Neural cell (in vitro differentiated cells): ENCODE data around the gene PLOD2. TPM values are rescaled to one million over a fixed set of nuclear protein-coding genes. Genes with fewer than 3 reads are reported as not detected.

Experiments used
- H2AFZ ChIP-seq: fragments of 200-600, 300-800 bp; sonication (generic), shearing (Covaris generic); 2 replicates; pipeline ENCODE4 v1.6.0; 2014; ENCODE audit warnings: low read depth, mild to moderate bottlenecking, antibody characterized with exemption, low read length, moderate library complexity
- H3F3A ChIP-seq: fragments of 200-600 bp; shearing (Covaris generic); 2 replicates; pipeline ENCODE4 v1.6.1; 2016; ENCODE audit warnings: mild to moderate bottlenecking, moderate library complexity, mixed read lengths, antibody characterized with exemption, low read length; ENCODE audit not compliant: insufficient read depth, poor library complexity, severe bottlenecking
- H3K27ac ChIP-seq: fragments of 200-600, 300-800 bp; sonication (generic), shearing (Covaris generic); 2 replicates; pipeline ENCODE4 v1.5.1; 2014; ENCODE audit warnings: mild to moderate bottlenecking, low read length, moderate library complexity
- H3K27me3 ChIP-seq: fragments of 300-800, 200-600 bp; sonication (generic), shearing (Covaris generic); 2 replicates; pipeline ENCODE4 v1.6.0; 2014; ENCODE audit warnings: mild to moderate bottlenecking, low read depth, low read length, moderate library complexity; ENCODE audit not compliant: insufficient read depth
- H3K36me3 ChIP-seq: fragments of 300-800, 200-600 bp; sonication (generic), shearing (Covaris generic); 2 replicates; pipeline ENCODE4 v1.5.1; 2014; ENCODE audit warnings: mild to moderate bottlenecking, antibody characterized with exemption, low read length, moderate library complexity; ENCODE audit not compliant: insufficient read depth
- H3K4me2 ChIP-seq: fragments of 300-800, 200-600 bp; sonication (generic), shearing (Covaris generic); 2 replicates; pipeline ENCODE4 v1.6.0; 2014; ENCODE audit warnings: mild to moderate bottlenecking, low read length
- H3K4me3 ChIP-seq: fragments of 300-800, 200-600 bp; sonication (generic), shearing (Covaris generic); 2 replicates; pipeline ENCODE4 v1.5.1; 2014; ENCODE audit warnings: mild to moderate bottlenecking, low read length, moderate library complexity
- H3K79me2 ChIP-seq: fragments of 200-600 bp; shearing (Covaris generic); replicated peaks from 2 replicates; pipeline ENCODE4 v1.6.0; 2014; ENCODE audit warnings: mild to moderate bottlenecking, low read length, moderate library complexity; ENCODE audit not compliant: insufficient read depth
- H3K9ac ChIP-seq: fragments of 300-800, 200-600 bp; sonication (generic), shearing (Covaris generic); 2 replicates; pipeline ENCODE4 v1.6.1; 2016; ENCODE audit warnings: mild to moderate bottlenecking, low read length, mixed read lengths
- H3K9me2 ChIP-seq: fragments of 200-600 bp; shearing (Covaris generic); 2 replicates; pipeline ENCODE4 v1.6.1; 2016; ENCODE audit warnings: mild to moderate bottlenecking, low read length, mixed read lengths; ENCODE audit not compliant: insufficient read depth
- H3K9me3 ChIP-seq: fragments of 200-600, 300-800 bp; sonication (generic), shearing (Covaris generic); 2 replicates; pipeline ENCODE4 v1.6.1; 2016; ENCODE audit warnings: mild to moderate bottlenecking, mixed run types, low read length, moderate library complexity, mixed read lengths
- H4K20me1 ChIP-seq: fragments of 200-600 bp; shearing (Covaris generic); 2 replicates; pipeline ENCODE4 v1.6.1; 2016; ENCODE audit warnings: mild to moderate bottlenecking, mixed run types; ENCODE audit not compliant: insufficient read depth
- EP300 ChIP-seq: fragments of 450-650 bp; conservative IDR thresholded peaks from 2 replicates; pipeline ENCODE4 v1.6.1; 2014; ENCODE audit warnings: antibody characterized with exemption, mild to moderate bottlenecking, moderate library complexity; ENCODE audit not compliant: poor library complexity, severe bottlenecking
- EZH2 ChIP-seq: fragments of 200-600, 300-800 bp; shearing (Covaris generic), sonication (generic); IDR thresholded peaks from 2 replicates; pipeline ENCODE4 v1.6.1; 2014; ENCODE audit warnings: antibody characterized with exemption, low read length, borderline replicate concordance, mild to moderate bottlenecking; ENCODE audit not compliant: insufficient read depth, poor library complexity, severe bottlenecking
- MXI1 ChIP-seq: fragments of 450-650 bp; conservative IDR thresholded peaks from 2 replicates; pipeline ENCODE4 v1.6.1; 2014; ENCODE audit warnings: antibody characterized with exemption, mild to moderate bottlenecking; ENCODE audit not compliant: poor library complexity, severe bottlenecking
- SMC3 ChIP-seq: fragments of 450-650 bp; conservative IDR thresholded peaks from 2 replicates; pipeline ENCODE4 v1.6.1; 2014; ENCODE audit warnings: antibody characterized with exemption, mild to moderate bottlenecking, moderate library complexity; ENCODE audit not compliant: poor library complexity
- TAF1 ChIP-seq: IDR thresholded peaks from 2 replicates; pipeline ENCODE4 v1.6.1; 2012; ENCODE audit warnings: low read depth
- polyA plus RNA-seq: library from polyadenylated mRNA; depleted of rRNA; stranded (reverse); fragments of >200 nt; gene quantifications from 2 replicates; pipeline ENCODE4 v1.2.3, GENCODE V29; 2014
- TF ChIP-seq, protein P1 (sequence below): fragments of 450-650 bp; IDR thresholded peaks from 2 replicates; pipeline ENCODE4 v1.5.1; 2014; ENCODE audit warnings: antibody characterized with exemption, mild to moderate bottlenecking, moderate library complexity; ENCODE audit not compliant: poor library complexity, severe bottlenecking
- TF ChIP-seq, protein P2 (sequence below): IDR thresholded peaks from 2 replicates; pipeline ENCODE4 v1.6.1; 2012; ENCODE audit warnings: borderline replicate concordance

Gene PLOD2
- polyA plus RNA-seq, 1 donor from 2014 or later: 5.6 TPM

DNA sequence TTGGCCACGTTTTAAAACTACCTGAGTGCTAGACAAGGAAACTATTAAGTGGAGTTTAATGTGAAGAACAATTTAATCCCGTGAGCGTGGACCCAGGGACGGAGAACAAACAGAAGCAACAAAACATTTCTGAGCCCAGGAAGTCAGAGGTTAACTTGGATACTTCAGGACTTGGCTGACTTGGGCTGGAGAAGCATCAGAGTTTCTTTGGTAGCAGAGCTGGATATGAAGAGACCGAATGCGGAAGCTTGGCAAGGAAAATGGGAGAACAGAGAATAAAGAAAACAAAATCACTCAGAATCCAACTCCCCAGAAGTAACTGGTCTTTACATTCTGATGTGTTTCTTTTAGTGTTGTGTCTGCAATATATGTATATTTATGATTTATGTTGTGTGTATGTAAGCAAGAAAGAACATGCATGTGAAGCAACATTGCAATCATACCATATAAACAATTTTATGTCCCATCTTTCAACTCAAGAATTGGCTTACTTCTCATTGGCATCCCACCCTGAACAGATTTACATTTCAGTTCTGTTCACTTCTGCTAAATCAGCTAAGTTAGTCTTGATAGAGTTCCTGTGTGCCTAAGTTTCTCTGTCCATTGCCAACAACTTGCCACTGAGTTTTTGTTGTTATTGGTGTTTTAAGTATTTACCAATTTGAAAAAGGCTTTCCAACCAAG, 17.2 kb upstream of the PLOD2 start:
- Histone ChIP-seq H3K79me2 (no peaks in the 10 kb centered on the region), H2AFZ (no peak overlapping the region), H3K27ac (no peak overlapping the region), H3K4me2 (no peak overlapping the region), H3K9me2 (no peaks in the 10 kb centered on the region), H3K9ac (no peak overlapping the region), H3K4me3 (no peak overlapping the region), H3K27me3 (no peaks in the 10 kb centered on the region), H3K36me3 (no peaks in the 10 kb centered on the region), H4K20me1 (no peaks in the 10 kb centered on the region), H3K9me3 (no peaks in the 10 kb centered on the region), H3F3A (no peaks in the 10 kb centered on the region)
- TF ChIP-seq EZH2 (no peak), EP300 (no peak), MXI1 (no peak), TAF1 (no peak)
- TF ChIP-seq, protein P1, sequence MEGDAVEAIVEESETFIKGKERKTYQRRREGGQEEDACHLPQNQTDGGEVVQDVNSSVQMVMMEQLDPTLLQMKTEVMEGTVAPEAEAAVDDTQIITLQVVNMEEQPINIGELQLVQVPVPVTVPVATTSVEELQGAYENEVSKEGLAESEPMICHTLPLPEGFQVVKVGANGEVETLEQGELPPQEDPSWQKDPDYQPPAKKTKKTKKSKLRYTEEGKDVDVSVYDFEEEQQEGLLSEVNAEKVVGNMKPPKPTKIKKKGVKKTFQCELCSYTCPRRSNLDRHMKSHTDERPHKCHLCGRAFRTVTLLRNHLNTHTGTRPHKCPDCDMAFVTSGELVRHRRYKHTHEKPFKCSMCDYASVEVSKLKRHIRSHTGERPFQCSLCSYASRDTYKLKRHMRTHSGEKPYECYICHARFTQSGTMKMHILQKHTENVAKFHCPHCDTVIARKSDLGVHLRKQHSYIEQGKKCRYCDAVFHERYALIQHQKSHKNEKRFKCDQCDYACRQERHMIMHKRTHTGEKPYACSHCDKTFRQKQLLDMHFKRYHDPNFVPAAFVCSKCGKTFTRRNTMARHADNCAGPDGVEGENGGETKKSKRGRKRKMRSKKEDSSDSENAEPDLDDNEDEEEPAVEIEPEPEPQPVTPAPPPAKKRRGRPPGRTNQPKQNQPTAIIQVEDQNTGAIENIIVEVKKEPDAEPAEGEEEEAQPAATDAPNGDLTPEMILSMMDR: no peak
- TF ChIP-seq, protein P2, sequence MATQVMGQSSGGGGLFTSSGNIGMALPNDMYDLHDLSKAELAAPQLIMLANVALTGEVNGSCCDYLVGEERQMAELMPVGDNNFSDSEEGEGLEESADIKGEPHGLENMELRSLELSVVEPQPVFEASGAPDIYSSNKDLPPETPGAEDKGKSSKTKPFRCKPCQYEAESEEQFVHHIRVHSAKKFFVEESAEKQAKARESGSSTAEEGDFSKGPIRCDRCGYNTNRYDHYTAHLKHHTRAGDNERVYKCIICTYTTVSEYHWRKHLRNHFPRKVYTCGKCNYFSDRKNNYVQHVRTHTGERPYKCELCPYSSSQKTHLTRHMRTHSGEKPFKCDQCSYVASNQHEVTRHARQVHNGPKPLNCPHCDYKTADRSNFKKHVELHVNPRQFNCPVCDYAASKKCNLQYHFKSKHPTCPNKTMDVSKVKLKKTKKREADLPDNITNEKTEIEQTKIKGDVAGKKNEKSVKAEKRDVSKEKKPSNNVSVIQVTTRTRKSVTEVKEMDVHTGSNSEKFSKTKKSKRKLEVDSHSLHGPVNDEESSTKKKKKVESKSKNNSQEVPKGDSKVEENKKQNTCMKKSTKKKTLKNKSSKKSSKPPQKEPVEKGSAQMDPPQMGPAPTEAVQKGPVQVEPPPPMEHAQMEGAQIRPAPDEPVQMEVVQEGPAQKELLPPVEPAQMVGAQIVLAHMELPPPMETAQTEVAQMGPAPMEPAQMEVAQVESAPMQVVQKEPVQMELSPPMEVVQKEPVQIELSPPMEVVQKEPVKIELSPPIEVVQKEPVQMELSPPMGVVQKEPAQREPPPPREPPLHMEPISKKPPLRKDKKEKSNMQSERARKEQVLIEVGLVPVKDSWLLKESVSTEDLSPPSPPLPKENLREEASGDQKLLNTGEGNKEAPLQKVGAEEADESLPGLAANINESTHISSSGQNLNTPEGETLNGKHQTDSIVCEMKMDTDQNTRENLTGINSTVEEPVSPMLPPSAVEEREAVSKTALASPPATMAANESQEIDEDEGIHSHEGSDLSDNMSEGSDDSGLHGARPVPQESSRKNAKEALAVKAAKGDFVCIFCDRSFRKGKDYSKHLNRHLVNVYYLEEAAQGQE: no peak

DNA sequence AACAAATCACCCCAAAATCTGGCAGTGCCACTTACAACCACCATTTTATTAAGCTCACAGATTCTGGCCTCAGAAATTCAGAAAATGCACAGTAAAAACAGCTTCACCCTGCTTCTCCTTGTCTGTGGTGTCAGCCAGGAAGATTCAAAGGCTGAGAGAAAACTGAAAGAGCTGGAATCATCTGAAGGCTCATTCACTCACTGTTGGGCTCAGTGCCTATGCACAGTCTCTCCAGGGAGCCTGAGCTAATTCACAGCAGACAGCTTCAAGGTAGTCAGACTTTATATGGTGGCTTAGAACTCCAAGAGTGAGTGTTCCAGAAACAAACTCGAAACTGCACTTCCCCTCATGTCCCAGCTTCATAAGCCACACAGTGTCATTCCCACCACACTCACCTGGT, 16.5 kb upstream of the PLOD2 start:
- Histone ChIP-seq H2AFZ (no peak overlapping the region), H3K9ac (no peak overlapping the region), H3K9me3 (no peaks in the 10 kb centered on the region), H3F3A (no peaks in the 10 kb centered on the region), H3K4me2 (no peak overlapping the region), H3K4me3 (no peak overlapping the region), H4K20me1 (no peaks in the 10 kb centered on the region), H3K27ac (no peak overlapping the region), H3K36me3 (no peaks in the 10 kb centered on the region), H3K27me3 (no peaks in the 10 kb centered on the region), H3K9me2 (no peaks in the 10 kb centered on the region), H3K79me2 (no peaks in the 10 kb centered on the region)
- no peak for TF ChIP-seq EZH2
- no peak for TF ChIP-seq SMC3

DNA sequence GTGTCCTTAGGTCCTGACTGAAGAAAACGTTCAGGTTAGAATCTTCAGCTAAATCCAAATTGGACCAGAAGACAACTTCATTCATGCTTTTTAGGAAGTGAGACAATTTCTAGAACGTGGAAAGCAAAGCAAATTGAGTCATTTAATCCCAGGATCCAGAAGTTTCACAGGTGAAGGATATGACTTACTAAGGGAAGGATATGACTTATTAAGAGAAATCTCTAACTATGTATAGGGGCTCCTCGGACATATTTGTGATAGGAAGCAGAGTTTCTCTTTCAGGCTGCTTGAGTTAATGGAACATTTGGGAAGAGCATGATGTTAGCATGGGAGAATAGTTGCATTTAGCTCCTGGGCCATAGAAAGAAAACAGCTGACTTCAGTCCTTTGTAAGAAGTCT, 16.1 kb upstream of the PLOD2 start:
- Histone ChIP-seq H3K36me3 (no peaks in the 10 kb centered on the region), H3K9ac (no peak overlapping the region)

More for the DNA sequence above, 16.1 kb upstream of the PLOD2 start:
- no peaks in the 10 kb centered on the region for H3F3A ChIP-seq
- H3K9me3 ChIP-seq: no peaks in the 10 kb centered on the region
- H4K20me1 ChIP-seq: no peaks in the 10 kb centered on the region
- no peak for TF ChIP-seq EP300
- no peak overlapping the region for H2AFZ ChIP-seq
- H3K4me2 ChIP-seq: no peak overlapping the region
- no peaks in the 10 kb centered on the region for H3K27me3 ChIP-seq
- H3K27ac ChIP-seq: no peak overlapping the region
- H3K4me3 ChIP-seq: no peak overlapping the region
- H3K9me2 ChIP-seq: no peaks in the 10 kb centered on the region
- no peaks in the 10 kb centered on the region for H3K79me2 ChIP-seq
